HG02763 (cell line): ENCODE data around the gene MET.

ENCODE experiments used
- ATAC-seq: cut with Tn5 transposase; IDR thresholded peaks from one replicate; pipeline ENCODE4 v1.9.1; 2021; ENCODE audit warnings: mild to moderate bottlenecking, moderate library complexity; ENCODE audit not compliant: unreplicated experiment

Gene MET

GRCh38 chr7:116780966-116781365 lies 109.0 kb downstream of the MET start:
- ATAC-seq: no peak

- no peak for ATAC-seq
These were observed 109.6 kb downstream of the MET start for GRCh38 chr7:116781584-116781983.

- ATAC-seq: no peak
These were observed 110.2 kb downstream of the MET start for GRCh38 chr7:116782177-116782711.

- ATAC-seq: no peak
These were observed 111.8 kb downstream of the MET start for GRCh38 chr7:116783666-116784318.

GRCh38 chr7:116784647-116785046 lies 112.7 kb downstream of the MET start:
- ATAC-seq: no peak

- ATAC-seq: no peak
These were observed 113.8 kb downstream of the MET start for GRCh38 chr7:116785843-116786242.

- peak; percentile 98 for ATAC-seq
These were observed 114.9 kb downstream of the MET start for GRCh38 chr7:116786791-116787443.

GRCh38 chr7:116787881-116788280 lies 115.9 kb downstream of the MET start:
- ATAC-seq: no peak

- no peak for ATAC-seq
These were observed 116.7 kb downstream of the MET start for GRCh38 chr7:116788572-116789197.

GRCh38 chr7:116790025-116790424 lies 118.0 kb downstream of the MET start:
- ATAC-seq: no peak

- no peak for ATAC-seq
These were observed 120.8 kb downstream of the MET start for GRCh38 chr7:116792813-116793212.

- no peak for ATAC-seq
These were observed 121.9 kb downstream of the MET start for GRCh38 chr7:116793795-116794340.

GRCh38 chr7:116796471-116796870 lies 124.5 kb downstream of the MET start:
- no peak for ATAC-seq

- ATAC-seq: no peak
These were observed 125.6 kb downstream of the MET start for GRCh38 chr7:116797612-116798011.

GRCh38 chr7:116798232-116798631 lies 126.2 kb downstream of the MET start:
- no peak for ATAC-seq

GRCh38 chr7:116799916-116800315 lies 127.9 kb downstream of the MET start:
- no peak for ATAC-seq

- no peak for ATAC-seq
These were observed 128.6 kb downstream of the MET start for GRCh38 chr7:116800594-116800993.

- ATAC-seq: no peak
These were observed 129.2 kb downstream of the MET start for GRCh38 chr7:116801092-116801710.

GRCh38 chr7:116802144-116802745 lies 130.2 kb downstream of the MET start:
- no peak for ATAC-seq

GRCh38 chr7:116802746-116803152 lies 130.8 kb downstream of the MET start:
- no peak for ATAC-seq

GRCh38 chr7:116804471-116804870 lies 132.5 kb downstream of the MET start:
- no peak for ATAC-seq
